ENCODE results near the gene TBL1X.
"Not testable (repeated sequence)": the region's sequence is repeated elsewhere in the genome, so short reads cannot be mapped to it uniquely, and the experiment has no call there.

The TBL1X gene

GRCh38 chrX:9431281-9431680, 33.6 kb upstream of the TBL1X start:
- H3K4me3 ChIP-seq (ENCODE audit: low read length): no peak overlapping the region
- TF ChIP-seq, protein P1, sequence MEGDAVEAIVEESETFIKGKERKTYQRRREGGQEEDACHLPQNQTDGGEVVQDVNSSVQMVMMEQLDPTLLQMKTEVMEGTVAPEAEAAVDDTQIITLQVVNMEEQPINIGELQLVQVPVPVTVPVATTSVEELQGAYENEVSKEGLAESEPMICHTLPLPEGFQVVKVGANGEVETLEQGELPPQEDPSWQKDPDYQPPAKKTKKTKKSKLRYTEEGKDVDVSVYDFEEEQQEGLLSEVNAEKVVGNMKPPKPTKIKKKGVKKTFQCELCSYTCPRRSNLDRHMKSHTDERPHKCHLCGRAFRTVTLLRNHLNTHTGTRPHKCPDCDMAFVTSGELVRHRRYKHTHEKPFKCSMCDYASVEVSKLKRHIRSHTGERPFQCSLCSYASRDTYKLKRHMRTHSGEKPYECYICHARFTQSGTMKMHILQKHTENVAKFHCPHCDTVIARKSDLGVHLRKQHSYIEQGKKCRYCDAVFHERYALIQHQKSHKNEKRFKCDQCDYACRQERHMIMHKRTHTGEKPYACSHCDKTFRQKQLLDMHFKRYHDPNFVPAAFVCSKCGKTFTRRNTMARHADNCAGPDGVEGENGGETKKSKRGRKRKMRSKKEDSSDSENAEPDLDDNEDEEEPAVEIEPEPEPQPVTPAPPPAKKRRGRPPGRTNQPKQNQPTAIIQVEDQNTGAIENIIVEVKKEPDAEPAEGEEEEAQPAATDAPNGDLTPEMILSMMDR (conservative IDR thresholded peaks at IDR 0.05; ENCODE audit: low read length): no peak
- no peak for DNase-seq (ENCODE audit: low read depth)

GRCh38 chrX:9433596-9433995, 31.3 kb upstream of the TBL1X start:
- DNase-seq (ENCODE audit: low read depth): peak; percentile 25
- no peak overlapping the region for H3K4me3 ChIP-seq (ENCODE audit: low read length)
- TF ChIP-seq, protein P1 (conservative IDR thresholded peaks at IDR 0.05; ENCODE audit: low read length): no peak

DNA sequence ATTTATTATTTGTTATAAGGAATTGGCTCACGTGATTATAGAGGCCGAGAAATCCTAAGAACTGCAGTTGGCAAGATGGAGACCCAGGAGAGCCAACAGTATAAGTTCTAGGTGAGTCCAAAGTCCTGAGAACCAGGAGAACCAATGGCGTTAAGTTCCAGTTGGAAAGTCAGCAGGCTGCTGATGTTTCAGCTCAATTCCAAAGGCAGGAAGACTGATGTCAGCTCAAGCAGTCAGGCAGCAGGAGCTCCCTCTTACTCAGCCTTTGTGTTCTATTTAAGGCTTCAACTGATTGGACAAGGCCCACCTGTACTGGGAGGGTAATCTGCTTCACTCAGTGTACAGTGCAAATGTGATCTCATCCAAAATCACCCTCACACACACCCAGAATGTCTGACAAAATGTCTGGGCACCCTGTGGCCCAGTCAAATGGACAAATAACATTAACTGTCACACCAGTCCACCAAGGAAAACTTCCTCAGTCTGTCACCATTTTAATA, 30.8 kb upstream of the TBL1X start:
- DNase-seq (ENCODE audit: low read depth): no peak
- no peak overlapping the region for H3K4me3 ChIP-seq (ENCODE audit: low read length)
- TF ChIP-seq, protein P1 (conservative IDR thresholded peaks at IDR 0.05; ENCODE audit: low read length): no peak

DNA sequence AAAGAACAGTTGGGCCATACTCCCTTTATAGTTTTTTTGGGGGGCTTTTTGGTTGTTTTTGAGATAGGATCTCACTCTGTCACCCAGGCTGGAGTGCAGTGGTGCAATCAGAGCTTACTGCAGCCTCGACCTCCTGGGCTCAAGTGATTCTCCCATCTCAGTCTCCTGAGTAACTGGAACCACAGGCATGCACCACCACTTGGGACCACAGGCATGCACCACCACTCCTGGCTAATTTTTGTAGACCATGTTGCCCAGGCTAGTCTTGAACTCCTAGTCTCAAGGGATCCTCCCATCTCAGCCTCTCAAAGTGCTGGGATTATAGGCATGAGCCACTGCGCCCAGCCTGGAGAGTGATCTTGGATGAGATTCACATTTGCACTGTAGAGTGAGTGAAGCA, 29.8 kb upstream of the TBL1X start:
- peak; percentile 55 for DNase-seq (ENCODE audit: low read depth)
- not testable (repeated sequence) for H3K4me3 ChIP-seq (ENCODE audit: low read length)

GRCh38 chrX:9436812-9437211, 28.0 kb upstream of the TBL1X start:
- DNase-seq (ENCODE audit: low read depth): no peak
- TF ChIP-seq, protein P1 (conservative IDR thresholded peaks at IDR 0.05; ENCODE audit: low read length): no peak
- H3K4me3 ChIP-seq (ENCODE audit: low read length): no peak overlapping the region

- DNase-seq (ENCODE audit: low read depth): no peak
- H3K4me3 ChIP-seq (ENCODE audit: low read length): no peak overlapping the region
- TF ChIP-seq, protein P1 (conservative IDR thresholded peaks at IDR 0.05; ENCODE audit: low read length): no peak
These were observed 25.8 kb upstream of the TBL1X start for GRCh38 chrX:9438933-9439494.

DNA sequence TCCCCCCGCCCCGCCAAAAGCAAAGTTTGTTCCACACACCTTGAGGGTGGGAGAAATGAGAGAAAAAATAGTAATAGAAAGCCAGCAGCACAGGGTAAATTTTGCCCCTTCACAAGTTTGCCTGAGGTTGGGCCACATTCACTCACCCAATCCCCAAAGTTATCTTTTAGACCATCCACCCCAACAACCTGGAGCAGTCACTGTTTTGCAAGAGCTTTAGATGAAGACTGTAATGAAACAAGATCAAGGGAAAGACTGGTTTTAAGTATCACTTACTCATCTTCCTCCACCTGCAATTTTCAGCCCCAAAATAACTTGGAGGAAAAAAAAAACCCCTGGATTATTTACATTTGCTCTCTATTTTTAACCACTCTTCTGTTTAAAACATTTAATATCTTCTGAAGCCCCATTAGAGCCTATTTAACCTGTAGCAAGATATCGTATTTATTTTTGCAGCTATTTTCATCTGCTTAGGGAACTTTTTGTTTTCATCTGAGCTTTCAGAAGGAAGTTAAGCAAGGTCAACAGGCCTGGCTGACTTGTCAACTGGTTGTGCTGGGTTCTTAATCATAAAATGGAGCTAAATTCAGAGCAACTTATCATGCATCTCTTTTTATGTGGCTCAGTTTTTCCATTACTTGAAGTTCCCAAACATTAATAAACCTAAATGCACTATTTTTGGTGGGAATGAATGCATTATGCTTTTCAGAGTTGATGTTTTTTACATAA, 24.6 kb upstream of the TBL1X start:
- TF ChIP-seq, protein P1 (conservative IDR thresholded peaks at IDR 0.05; ENCODE audit: low read length): no peak
- no peak for DNase-seq (ENCODE audit: low read depth)
- H3K4me3 ChIP-seq (ENCODE audit: low read length): no peak overlapping the region
